GM20431 (cell line): ENCODE data around the gene PIK3C3.
"Not testable (repeated sequence)": the region's sequence is repeated elsewhere in the genome, so short reads cannot be mapped to it uniquely, and the experiment has no call there.

Experiments
- in situ Hi-C: fragments of 300-500 bp; cut with MseI, MboI; formaldehyde crosslinking; loops from one replicate; pipeline ENCODE4 v1.15.0; 2020; ENCODE audit warnings: low sequenced_read_pairs; ENCODE audit not compliant: unreplicated experiment

PIK3C3 gene

GRCh38 chr18:42009457-42009856 is 54.4 kb downstream of the PIK3C3 start:
- in situ Hi-C loops: not testable (repeated sequence)

GRCh38 chr18:42011053-42011452 is 56.0 kb downstream of the PIK3C3 start:
- in situ Hi-C loops: no loop called here

- in situ Hi-C loops: no loop called here
These were observed 63.8 kb downstream of the PIK3C3 start for GRCh38 chr18:42018831-42019230.

- in situ Hi-C loops: no loop called here
These were observed 69.1 kb downstream of the PIK3C3 start for GRCh38 chr18:42024131-42024530.

- in situ Hi-C loops: no loop called here
These were observed 70.5 kb downstream of the PIK3C3 start for GRCh38 chr18:42025491-42025890.

- in situ Hi-C loops: no loop called here
These were observed 71.1 kb downstream of the PIK3C3 start for GRCh38 chr18:42025974-42026625.

- in situ Hi-C loops: no loop called here
These were observed 73.3 kb downstream of the PIK3C3 start for GRCh38 chr18:42028247-42028832.

GRCh38 chr18:42029092-42029491 is 74.1 kb downstream of the PIK3C3 start:
- in situ Hi-C loops: no loop called here

- in situ Hi-C loops: no loop called here
These were observed 75.7 kb downstream of the PIK3C3 start for GRCh38 chr18:42030586-42031182.

GRCh38 chr18:42032447-42032846 is 77.4 kb downstream of the PIK3C3 start:
- in situ Hi-C loops: no loop called here

- in situ Hi-C loops: no loop called here
These were observed 78.2 kb downstream of the PIK3C3 start for GRCh38 chr18:42033137-42033810.

- in situ Hi-C loops: no loop called here
These were observed 83.9 kb downstream of the PIK3C3 start for GRCh38 chr18:42038936-42039335.

- in situ Hi-C loops: no loop called here
These were observed 84.4 kb downstream of the PIK3C3 start for GRCh38 chr18:42039396-42039795.

- in situ Hi-C loops: no loop called here
These were observed 86.8 kb downstream of the PIK3C3 start for GRCh38 chr18:42041793-42042192.

GRCh38 chr18:42045346-42045745 is 90.3 kb downstream of the PIK3C3 start:
- in situ Hi-C loops: no loop called here

GRCh38 chr18:42047721-42048120 is 92.7 kb downstream of the PIK3C3 start:
- in situ Hi-C loops: no loop called here

GRCh38 chr18:42048158-42048557 is 93.1 kb downstream of the PIK3C3 start:
- in situ Hi-C loops: no loop called here

- in situ Hi-C loops: not testable (repeated sequence)
These were observed 94.5 kb downstream of the PIK3C3 start for GRCh38 chr18:42049536-42049935.

GRCh38 chr18:42051411-42051810 is 96.4 kb downstream of the PIK3C3 start:
- in situ Hi-C loops: no loop called here

- in situ Hi-C loops: no loop called here
These were observed 97.2 kb downstream of the PIK3C3 start for GRCh38 chr18:42052122-42052708.
